Sigmoid colon (tissue), 4 donors: ENCODE results near the gene CDC25B.

ENCODE experiments used
- EP300 ChIP-seq, 4 donors: sonication (generic); formaldehyde crosslinking; IDR thresholded peaks; one replicate each; pipeline ENCODE4 v1.6.1; 2017; ENCODE audit warnings: antibody characterized with exemption in 4 of 4
- TF ChIP-seq, protein P1 (sequence below), 4 experiments: fragments of 450-650 bp in 3 of 4; fragments of 200-600 bp in 1 of 4; IDR thresholded peaks; one replicate each; pipeline ENCODE4 v1.5.1; 2016 to 2019; ENCODE audit warnings: antibody characterized with exemption in 4 of 4, mild to moderate bottlenecking in 3 of 4, moderate library complexity in 2 of 4

GRCh38 chr20:3757268-3757667 lies 38.8 kb upstream of the CDC25B start:
- TF ChIP-seq, protein P1, sequence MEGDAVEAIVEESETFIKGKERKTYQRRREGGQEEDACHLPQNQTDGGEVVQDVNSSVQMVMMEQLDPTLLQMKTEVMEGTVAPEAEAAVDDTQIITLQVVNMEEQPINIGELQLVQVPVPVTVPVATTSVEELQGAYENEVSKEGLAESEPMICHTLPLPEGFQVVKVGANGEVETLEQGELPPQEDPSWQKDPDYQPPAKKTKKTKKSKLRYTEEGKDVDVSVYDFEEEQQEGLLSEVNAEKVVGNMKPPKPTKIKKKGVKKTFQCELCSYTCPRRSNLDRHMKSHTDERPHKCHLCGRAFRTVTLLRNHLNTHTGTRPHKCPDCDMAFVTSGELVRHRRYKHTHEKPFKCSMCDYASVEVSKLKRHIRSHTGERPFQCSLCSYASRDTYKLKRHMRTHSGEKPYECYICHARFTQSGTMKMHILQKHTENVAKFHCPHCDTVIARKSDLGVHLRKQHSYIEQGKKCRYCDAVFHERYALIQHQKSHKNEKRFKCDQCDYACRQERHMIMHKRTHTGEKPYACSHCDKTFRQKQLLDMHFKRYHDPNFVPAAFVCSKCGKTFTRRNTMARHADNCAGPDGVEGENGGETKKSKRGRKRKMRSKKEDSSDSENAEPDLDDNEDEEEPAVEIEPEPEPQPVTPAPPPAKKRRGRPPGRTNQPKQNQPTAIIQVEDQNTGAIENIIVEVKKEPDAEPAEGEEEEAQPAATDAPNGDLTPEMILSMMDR (IDR thresholded peaks at IDR 0.05): no peak
- no peak for TF ChIP-seq EP300 (IDR thresholded peaks at IDR 0.05)
